ENCODE measurements around the gene ANXA1. TPM values are rescaled to one million over a fixed set of nuclear protein-coding genes. Genes with fewer than 3 reads are reported as not detected.
A peak's percentile ranks its signal among the peaks of the same experiment; 100 is the strongest.

ANXA1 gene
- total and polyA plus RNA-seq, 7 experiments from 2014 or later = 90.2 to 649 (median 145) TPM

GRCh38 chr9:73206851-73207250, 55.2 kb downstream of the ANXA1 start:
- no peak overlapping the region for H3K27ac ChIP-seq (ENCODE audit: low read depth, low read length)
- no peaks in the 10 kb centered on the region for H3K4me1 Mint-ChIP-seq
- H3K4me1 ChIP-seq (ENCODE audit: control insufficient read depth in 2 of 2, insufficient read depth in 2 of 2, low read length in 2 of 2) = no peaks in the 10 kb centered on the region
- intact Hi-C loops (cut with micrococcal nuclease) = loop anchor here in 1 of 2 donors (10.0 kb wide), 1 partner anchor 1438 kb away; no protein-coding TSS in a partner anchor
- no peak for DNase-seq
- no peaks in the 10 kb centered on the region for H3K9me3 Mint-ChIP-seq
- no peaks in the 10 kb centered on the region for H3K27me3 ChIP-seq (ENCODE audit: control insufficient read depth in 2 of 2, insufficient read depth in 2 of 2, low read length in 2 of 2)
- H3K27me3 Mint-ChIP-seq = peaks cover 0 to 24% (median 7%) of the 10 kb centered on the region in 5 donors
- H3K36me3 Mint-ChIP-seq = no peaks in the 10 kb centered on the region
- no peaks in the 10 kb centered on the region for H3K9me3 ChIP-seq (ENCODE audit: control insufficient read depth in 2 of 3, low read length in 3 of 3)
- ChIA-PET POLR2A (no interaction called here), CTCF (interaction anchor here (0.5 kb wide), 1 partner anchor 311 kb away, joined by 3 read pairs; no protein-coding TSS in a partner anchor)
- H3K4me3 Mint-ChIP-seq = no peak overlapping the region
- no peak for ATAC-seq
- no peak overlapping the region for H3K27ac Mint-ChIP-seq
- H3K36me3 ChIP-seq (ENCODE audit: control insufficient read depth in 2 of 3, insufficient read depth in 3 of 3, low read length in 3 of 3) = no peaks in the 10 kb centered on the region
- H3K4me3 ChIP-seq (ENCODE audit: low read length) = no peak overlapping the region

GRCh38 chr9:73210886-73211666, 59.4 kb downstream of the ANXA1 start:
- no peak overlapping the region for H3K27ac Mint-ChIP-seq
- no peaks in the 10 kb centered on the region for H3K4me1 ChIP-seq (ENCODE audit: control insufficient read depth in 2 of 2, insufficient read depth in 2 of 2, low read length in 2 of 2)
- ChIA-PET CTCF (no interaction called here), POLR2A (no interaction called here)
- H3K27me3 ChIP-seq (ENCODE audit: control insufficient read depth in 2 of 2, insufficient read depth in 2 of 2, low read length in 2 of 2) = no peaks in the 10 kb centered on the region
- DNase-seq (no peak), ATAC-seq (no peak)
- H3K27me3 Mint-ChIP-seq = peaks cover 6 to 37% (median 16%) of the 10 kb centered on the region in 5 donors
- peaks cover 0 to 2% (median 0%) of the 10 kb centered on the region in 7 donors for H3K4me1 Mint-ChIP-seq
- H3K36me3 ChIP-seq (ENCODE audit: control insufficient read depth in 2 of 3, insufficient read depth in 3 of 3, low read length in 3 of 3) = no peaks in the 10 kb centered on the region
- H3K4me3 ChIP-seq (ENCODE audit: low read length) = no peak overlapping the region
- no peak overlapping the region for H3K4me3 Mint-ChIP-seq
- intact Hi-C loops (cut with micrococcal nuclease) = no loop called here
- H3K27ac ChIP-seq (ENCODE audit: low read depth, low read length) = no peak overlapping the region
- H3K36me3 Mint-ChIP-seq = no peaks in the 10 kb centered on the region
- no peaks in the 10 kb centered on the region for H3K9me3 Mint-ChIP-seq
- H3K9me3 ChIP-seq (ENCODE audit: control insufficient read depth in 2 of 3, low read length in 3 of 3) = no peaks in the 10 kb centered on the region

GRCh38 chr9:73213300-73213699, 61.6 kb downstream of the ANXA1 start:
- Mint-ChIP-seq H3K27ac (no peak overlapping the region), H3K9me3 (peaks cover 0 to 2% (median 0%) of the 10 kb centered on the region in 11 donors), H3K4me3 (no peak overlapping the region), H3K27me3 (peaks cover 9 to 48% (median 19%) of the 10 kb centered on the region in 5 donors), H3K36me3 (no peaks in the 10 kb centered on the region), H3K4me1 (peaks cover 0 to 2% (median 0%) of the 10 kb centered on the region in 7 donors)
- no peak for DNase-seq
- intact Hi-C loops (cut with micrococcal nuclease) = no loop called here
- no peak overlapping the region for H3K27ac ChIP-seq (ENCODE audit: low read depth, low read length)
- POLR2A ChIA-PET = no interaction called here
- ATAC-seq = no peak
- H3K4me3 ChIP-seq (ENCODE audit: low read length) = no peak overlapping the region
- no peaks in the 10 kb centered on the region for H3K4me1 ChIP-seq (ENCODE audit: control insufficient read depth in 2 of 2, insufficient read depth in 2 of 2, low read length in 2 of 2)
- H3K27me3 ChIP-seq (ENCODE audit: control insufficient read depth in 2 of 2, insufficient read depth in 2 of 2, low read length in 2 of 2) = peaks cover 0 to 4% of the 10 kb centered on the region in 2 donors
- no peaks in the 10 kb centered on the region for H3K9me3 ChIP-seq (ENCODE audit: control insufficient read depth in 2 of 3, low read length in 3 of 3)
- CTCF ChIA-PET = no interaction called here
- no peaks in the 10 kb centered on the region for H3K36me3 ChIP-seq (ENCODE audit: control insufficient read depth in 2 of 3, insufficient read depth in 3 of 3, low read length in 3 of 3)

GRCh38 chr9:73215249-73215648, 63.6 kb downstream of the ANXA1 start:
- Histone ChIP-seq H3K27me3 (ENCODE audit: control insufficient read depth in 2 of 2, insufficient read depth in 2 of 2, low read length in 2 of 2) (peaks cover 0 to 4% of the 10 kb centered on the region in 2 donors), H3K4me1 (ENCODE audit: control insufficient read depth in 2 of 2, insufficient read depth in 2 of 2, low read length in 2 of 2) (no peaks in the 10 kb centered on the region), H3K4me3 (ENCODE audit: low read length) (no peak overlapping the region), H3K27ac (ENCODE audit: low read depth, low read length) (no peak overlapping the region), H3K36me3 (ENCODE audit: control insufficient read depth in 2 of 3, insufficient read depth in 3 of 3, low read length in 3 of 3) (no peaks in the 10 kb centered on the region), H3K9me3 (ENCODE audit: control insufficient read depth in 2 of 3, low read length in 3 of 3) (no peaks in the 10 kb centered on the region)
- Mint-ChIP-seq H3K27me3 (peaks cover 2 to 46% (median 26%) of the 10 kb centered on the region in 5 donors), H3K4me1 (peaks cover 0 to 5% (median 0%) of the 10 kb centered on the region in 7 donors), H3K27ac (peak overlapping the region in 1 of 9 donors; percentile 63), H3K4me3 (no peak overlapping the region), H3K9me3 (peaks cover 0 to 5% (median 2%) of the 10 kb centered on the region in 11 donors), H3K36me3 (no peaks in the 10 kb centered on the region)
- intact Hi-C loops (cut with micrococcal nuclease) = no loop called here
- ATAC-seq (no peak), DNase-seq (no peak)
- CTCF ChIA-PET = no interaction called here
- POLR2A ChIA-PET = no interaction called here

- no peak for DNase-seq
- peaks cover 0 to 5% (median 0%) of the 10 kb centered on the region in 7 donors for H3K4me1 Mint-ChIP-seq
- no peak for ATAC-seq
- Histone ChIP-seq H3K27me3 (ENCODE audit: control insufficient read depth in 2 of 2, insufficient read depth in 2 of 2, low read length in 2 of 2) (peaks cover 0 to 4% of the 10 kb centered on the region in 2 donors), H3K27ac (ENCODE audit: low read depth, low read length) (no peak overlapping the region), H3K4me3 (ENCODE audit: low read length) (no peak overlapping the region), H3K36me3 (ENCODE audit: control insufficient read depth in 2 of 3, insufficient read depth in 3 of 3, low read length in 3 of 3) (no peaks in the 10 kb centered on the region), H3K9me3 (ENCODE audit: control insufficient read depth in 2 of 3, low read length in 3 of 3) (no peaks in the 10 kb centered on the region), H3K4me1 (ENCODE audit: control insufficient read depth in 2 of 2, insufficient read depth in 2 of 2, low read length in 2 of 2) (no peaks in the 10 kb centered on the region)
- no peak overlapping the region for H3K4me3 Mint-ChIP-seq
- H3K9me3 Mint-ChIP-seq = peaks cover 0 to 5% (median 2%) of the 10 kb centered on the region in 11 donors
- peaks cover 2 to 47% (median 31%) of the 10 kb centered on the region in 5 donors for H3K27me3 Mint-ChIP-seq
- intact Hi-C loops (cut with micrococcal nuclease) = no loop called here
- POLR2A ChIA-PET = interaction anchor here (0.6 kb wide), 1 partner anchor 19 kb away, joined by 6 read pairs; no protein-coding TSS in a partner anchor
- H3K27ac Mint-ChIP-seq = no peak overlapping the region
- H3K36me3 Mint-ChIP-seq = no peaks in the 10 kb centered on the region
- CTCF ChIA-PET = no interaction called here
Observed at GRCh38 chr9:73216100-73216499, 64.4 kb downstream of the ANXA1 start.

Other genes with a start within 250 kb of the ANXA1 start
- 10 to 100 TPM in 1 of 5 experiments, 1 to 10 TPM in 3, not detected in 1; 1.0 to 11.9 (median 2.0) TPM for gene ALDH1A1, start 198.8 kb upstream of the ANXA1 start, total RNA-seq
- not detected for gene ALDH1A1, start 198.8 kb upstream of the ANXA1 start, polyA plus RNA-seq